Activated T-helper 17 cell treated with anti-CD3 and anti-CD28 coated beads, Interleukin-2, amount 50 U/mL, for 72 hours (primary cell): ENCODE data around the gene CELSR1. TPM values are rescaled to one million over a fixed set of nuclear protein-coding genes. Genes with fewer than 3 reads are reported as not detected.

Source experiments
- ATAC-seq: fragments of 150-1000 bp; cut with Tn5 transposase; replicated peaks from 2 replicates; pipeline ENCODE4 v1.10.0; 2021; ENCODE audit warnings: mild to moderate bottlenecking, moderate library complexity
- H3K27ac Mint-ChIP-seq: one replicate; pipeline ENCODE4 v1.8.0; 2022; ENCODE audit warnings: mixed read lengths
- H3K27me3 Mint-ChIP-seq: one replicate; pipeline ENCODE4 v1.8.0; 2022; ENCODE audit warnings: mixed read lengths
- H3K36me3 Mint-ChIP-seq: one replicate; pipeline ENCODE4 v1.8.0; 2022; ENCODE audit warnings: low read depth, mild to moderate bottlenecking, mixed read lengths
- H3K4me1 Mint-ChIP-seq: one replicate; pipeline ENCODE4 v1.8.0; 2022; ENCODE audit warnings: mixed read lengths
- H3K4me3 Mint-ChIP-seq: one replicate; pipeline ENCODE4 v1.8.0; 2022; ENCODE audit warnings: mild to moderate bottlenecking, mixed read lengths
- H3K9me3 Mint-ChIP-seq: one replicate; pipeline ENCODE4 v1.8.0; 2022; ENCODE audit warnings: mixed read lengths
- total RNA-seq, 2 donors: library from RNA; stranded (reverse); gene quantifications; one replicate each; pipeline ENCODE4 v1.2.3, GENCODE V29; 2022

Gene CELSR1
- total RNA-seq, 2 donors from 2014 or later, result 0.32 to 0.48 TPM

DNA sequence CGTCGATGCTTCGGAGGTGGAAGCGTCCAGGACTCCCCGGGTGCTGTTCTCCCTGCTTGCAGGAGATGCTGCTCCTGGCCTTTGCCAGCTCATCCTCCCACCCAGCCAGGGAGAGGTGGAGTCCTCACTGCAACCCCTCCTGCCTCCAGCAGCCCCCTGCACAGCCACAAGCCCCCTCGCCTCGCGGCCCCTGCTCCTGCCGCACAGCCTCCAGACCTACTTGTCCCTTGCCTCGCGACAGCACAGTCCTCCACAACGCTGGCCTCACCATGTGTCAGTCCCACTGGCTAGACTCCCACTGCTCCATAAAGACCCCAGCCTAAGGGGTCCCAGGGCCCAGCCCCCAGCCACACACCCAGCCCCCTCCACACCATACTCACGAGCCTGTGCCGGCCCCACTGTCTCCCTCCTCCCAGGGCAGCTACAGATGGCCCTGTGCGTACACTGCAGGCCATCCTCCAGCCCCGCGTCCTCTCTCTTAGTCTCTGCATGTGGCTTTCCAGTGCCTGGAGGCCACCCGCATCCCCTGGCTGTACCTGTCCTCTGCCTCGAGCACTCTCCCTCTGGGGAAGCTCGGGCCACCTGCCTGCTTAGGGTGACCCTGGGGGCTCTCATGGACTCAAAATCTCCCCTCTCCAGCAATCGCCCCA lies 91.5 kb downstream of the CELSR1 start:
- no peak for ATAC-seq
- Mint-ChIP-seq H3K36me3 (no peaks in the 10 kb centered on the region), H3K4me3 (no peak overlapping the region), H3K4me1 (peaks cover 5% of the 10 kb centered on the region), H3K27ac (no peak overlapping the region), H3K27me3 (peaks cover 6% of the 10 kb centered on the region), H3K9me3 (no peaks in the 10 kb centered on the region)

DNA sequence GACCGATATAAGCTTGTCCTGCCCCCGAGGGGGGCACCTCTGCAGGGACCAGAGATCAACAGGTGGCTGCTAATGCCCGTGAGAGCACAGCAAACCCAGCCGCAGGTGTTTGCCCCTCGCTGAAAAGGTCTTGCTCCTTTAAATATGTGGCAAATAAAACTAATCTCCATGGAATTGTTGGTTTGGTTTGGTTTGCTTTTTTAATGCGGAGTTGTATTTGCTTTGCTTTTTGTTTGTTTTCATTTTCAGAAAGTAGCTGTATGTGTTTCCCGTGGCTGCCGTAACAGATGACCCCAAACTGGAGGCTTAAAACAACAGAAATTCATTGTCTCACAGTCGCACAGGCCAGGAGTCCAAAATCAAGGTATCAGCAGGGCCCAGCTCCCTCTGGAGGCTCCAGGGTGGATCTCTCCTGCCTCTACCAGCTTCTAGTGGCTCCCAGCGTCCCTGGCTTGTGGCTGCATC lies 93.0 kb downstream of the CELSR1 start:
- H3K9me3 Mint-ChIP-seq, result no peaks in the 10 kb centered on the region
- H3K27ac Mint-ChIP-seq, result no peak overlapping the region
- no peak overlapping the region for H3K4me3 Mint-ChIP-seq
- no peaks in the 10 kb centered on the region for H3K36me3 Mint-ChIP-seq
- ATAC-seq, result no peak
- H3K4me1 Mint-ChIP-seq, result peaks cover 5% of the 10 kb centered on the region
- peaks cover 5% of the 10 kb centered on the region for H3K27me3 Mint-ChIP-seq

DNA sequence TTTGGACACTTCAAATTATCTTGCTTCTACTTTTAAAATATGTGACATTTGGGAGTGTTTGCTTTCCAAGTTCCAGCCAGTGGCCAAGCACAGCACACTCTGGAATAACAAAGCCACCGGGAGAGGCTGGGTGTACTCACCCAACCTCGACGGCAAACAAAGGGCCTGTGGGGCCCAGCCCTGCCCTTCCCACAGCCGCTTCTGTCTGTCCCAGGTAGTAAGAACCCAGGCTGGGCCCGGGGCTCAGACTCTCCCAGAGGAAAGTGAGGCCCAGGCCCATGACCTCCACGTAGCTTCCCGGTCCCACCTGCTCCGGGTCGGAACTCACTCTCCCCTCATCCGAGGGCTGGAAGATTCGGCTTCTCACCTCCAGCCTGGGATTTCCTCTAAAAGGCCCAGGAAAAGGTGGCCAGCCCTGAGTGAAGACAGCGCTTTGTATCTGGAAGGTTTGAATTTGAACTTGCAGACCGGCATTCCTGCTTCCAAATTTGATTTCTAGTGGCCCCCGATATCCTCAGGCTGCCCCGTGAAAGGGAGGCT lies 93.5 kb downstream of the CELSR1 start:
- no peaks in the 10 kb centered on the region for H3K9me3 Mint-ChIP-seq
- no peak overlapping the region for H3K27ac Mint-ChIP-seq
- H3K4me1 Mint-ChIP-seq, result peaks cover 5% of the 10 kb centered on the region
- no peaks in the 10 kb centered on the region for H3K36me3 Mint-ChIP-seq
- H3K4me3 Mint-ChIP-seq, result no peak overlapping the region
- ATAC-seq, result no peak
- H3K27me3 Mint-ChIP-seq, result no peaks in the 10 kb centered on the region

DNA sequence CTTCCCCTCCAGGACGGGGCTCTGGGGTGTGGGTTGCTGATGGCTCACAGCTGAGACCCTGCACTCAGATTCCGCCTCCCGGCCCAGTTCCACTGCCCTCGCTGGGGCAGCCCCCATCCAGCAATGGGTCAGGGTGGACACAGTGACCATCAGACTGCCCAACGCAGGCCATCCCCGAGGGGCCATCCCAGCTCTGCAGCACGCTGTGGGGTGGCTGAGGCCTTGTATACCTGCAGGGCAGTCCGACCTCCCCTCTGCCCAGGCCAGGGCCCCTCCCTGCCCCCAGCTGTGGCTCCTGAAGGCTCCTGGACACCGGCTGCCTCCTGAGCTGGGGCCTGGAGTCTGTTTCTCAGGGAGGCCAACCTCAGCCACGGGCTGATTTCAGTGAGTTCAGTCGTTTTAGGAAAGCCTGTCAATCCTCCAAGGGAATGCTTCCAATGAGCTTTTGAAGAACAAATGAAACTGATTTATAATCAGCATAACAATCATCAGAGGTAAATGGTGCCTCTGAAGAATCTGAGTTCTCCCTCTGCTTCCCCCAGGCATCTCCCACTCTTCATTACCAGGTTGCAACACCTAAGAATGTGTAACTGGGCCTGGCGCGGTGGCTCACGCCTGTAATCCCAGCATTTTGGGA lies 95.1 kb downstream of the CELSR1 start:
- Mint-ChIP-seq H3K4me1 (peaks cover 5% of the 10 kb centered on the region), H3K36me3 (no peaks in the 10 kb centered on the region), H3K27ac (no peak overlapping the region), H3K27me3 (no peaks in the 10 kb centered on the region), H3K9me3 (no peaks in the 10 kb centered on the region), H3K4me3 (no peak overlapping the region)
- no peak for ATAC-seq

DNA sequence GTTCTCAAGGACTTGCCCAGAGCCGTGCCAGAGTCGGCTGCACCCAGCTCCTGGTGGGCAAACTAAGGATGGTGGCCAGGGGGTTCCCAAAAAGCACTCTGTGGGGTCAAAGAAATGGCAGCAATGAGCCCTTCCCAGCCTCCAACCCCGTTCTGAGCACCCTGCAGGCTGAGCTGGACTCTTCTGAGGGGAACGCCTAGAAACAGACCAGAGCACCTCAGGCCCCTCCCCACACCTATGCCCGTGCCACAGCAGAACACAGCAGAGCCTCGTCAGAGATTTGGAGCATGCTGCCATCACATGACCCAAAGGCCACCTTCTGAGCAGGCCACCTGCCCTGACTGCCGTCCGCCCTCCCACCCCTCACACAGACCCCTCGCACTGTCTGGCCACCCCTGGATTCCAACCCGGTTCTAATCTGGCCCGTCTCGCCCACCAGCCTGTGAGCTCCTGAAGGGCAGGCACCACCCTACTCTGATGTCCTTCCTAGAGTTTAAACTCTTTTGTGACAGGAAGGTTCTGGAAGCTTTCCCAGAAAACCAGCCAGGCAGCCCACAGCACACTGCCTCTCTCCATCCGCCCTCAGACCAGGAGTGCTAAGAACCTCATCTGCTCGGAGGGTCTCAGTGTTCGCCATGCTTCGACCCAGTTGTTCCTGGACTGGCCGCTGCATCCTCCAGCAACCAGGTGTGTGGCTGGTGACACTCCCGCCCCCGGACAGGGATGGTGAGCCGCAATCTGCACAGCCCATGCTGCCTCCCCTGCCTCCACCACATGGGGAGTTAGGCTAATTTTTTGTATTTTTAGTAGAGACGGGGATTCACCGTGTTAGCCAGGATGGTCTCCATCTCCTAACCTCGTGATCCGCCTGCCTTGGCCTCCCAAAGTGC lies 97.6 kb downstream of the CELSR1 start:
- Mint-ChIP-seq H3K36me3 (no peaks in the 10 kb centered on the region), H3K9me3 (no peaks in the 10 kb centered on the region), H3K27ac (no peak overlapping the region), H3K4me1 (peaks cover 5% of the 10 kb centered on the region), H3K4me3 (no peak overlapping the region), H3K27me3 (no peaks in the 10 kb centered on the region)
- ATAC-seq, result no peak

DNA sequence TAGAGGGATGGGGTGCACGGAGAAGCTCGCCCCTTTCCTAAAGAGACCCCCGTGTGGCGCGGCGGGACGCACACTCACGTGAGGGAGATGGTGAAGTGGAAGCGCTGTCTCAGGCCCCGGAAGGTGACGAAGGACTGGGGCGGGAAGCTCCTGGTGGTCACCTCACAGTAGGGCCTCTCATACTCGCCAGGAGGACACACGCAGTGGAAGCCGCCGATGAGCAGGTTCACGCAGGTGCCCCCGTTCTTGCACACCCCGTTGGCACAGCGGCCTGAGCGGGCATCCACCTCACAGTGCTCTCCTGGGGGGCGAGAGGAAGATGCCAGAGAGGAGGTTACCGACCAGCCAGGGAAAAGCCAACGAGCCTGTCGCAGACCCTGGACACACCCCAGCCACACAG lies 98.3 kb downstream of the CELSR1 start:
- no peak overlapping the region for H3K4me3 Mint-ChIP-seq
- H3K27me3 Mint-ChIP-seq, result no peaks in the 10 kb centered on the region
- H3K9me3 Mint-ChIP-seq, result no peaks in the 10 kb centered on the region
- no peaks in the 10 kb centered on the region for H3K36me3 Mint-ChIP-seq
- no peak for ATAC-seq
- peaks cover 5% of the 10 kb centered on the region for H3K4me1 Mint-ChIP-seq
- H3K27ac Mint-ChIP-seq, result no peak overlapping the region

DNA sequence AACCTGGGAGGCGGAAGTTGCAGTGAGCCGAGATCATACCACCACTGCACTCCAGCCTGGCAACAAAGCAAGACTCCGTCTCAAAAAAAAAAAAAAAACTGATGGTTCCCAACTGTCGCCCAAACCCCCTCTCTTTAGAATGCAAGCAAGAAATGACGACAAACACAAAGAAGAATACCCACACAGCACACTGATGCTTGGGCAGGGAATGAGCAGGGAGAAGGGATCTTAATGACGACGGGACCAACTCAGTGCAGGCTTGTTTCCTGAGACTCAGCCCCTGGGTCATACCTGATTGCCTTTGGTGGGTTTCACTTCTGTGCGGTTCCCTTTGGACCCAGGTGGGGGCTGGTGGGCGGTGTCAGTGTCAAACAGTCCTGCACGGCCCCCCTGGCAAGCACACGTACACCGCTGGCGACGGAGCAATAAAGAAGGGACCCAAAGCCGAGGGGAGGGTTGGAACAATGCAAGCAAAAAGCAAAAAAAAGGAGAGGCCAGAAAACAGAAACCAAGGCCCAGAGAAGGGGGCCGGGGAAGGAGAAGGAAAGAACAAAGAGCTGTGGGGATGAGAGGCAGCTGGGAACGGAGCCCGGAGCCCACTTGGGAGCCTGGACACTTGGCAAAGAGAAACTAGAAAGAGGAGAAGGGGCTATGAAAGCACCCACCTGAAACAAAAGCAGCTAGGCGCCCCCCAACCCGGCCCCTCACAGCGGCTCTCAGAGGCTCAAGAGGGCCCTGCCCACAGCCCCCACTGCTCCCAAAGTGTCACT lies 99.6 kb downstream of the CELSR1 start:
- Mint-ChIP-seq H3K36me3 (no peaks in the 10 kb centered on the region), H3K27me3 (no peaks in the 10 kb centered on the region), H3K4me3 (no peak overlapping the region), H3K9me3 (no peaks in the 10 kb centered on the region), H3K27ac (no peak overlapping the region), H3K4me1 (no peaks in the 10 kb centered on the region)
- ATAC-seq, result no peak

DNA sequence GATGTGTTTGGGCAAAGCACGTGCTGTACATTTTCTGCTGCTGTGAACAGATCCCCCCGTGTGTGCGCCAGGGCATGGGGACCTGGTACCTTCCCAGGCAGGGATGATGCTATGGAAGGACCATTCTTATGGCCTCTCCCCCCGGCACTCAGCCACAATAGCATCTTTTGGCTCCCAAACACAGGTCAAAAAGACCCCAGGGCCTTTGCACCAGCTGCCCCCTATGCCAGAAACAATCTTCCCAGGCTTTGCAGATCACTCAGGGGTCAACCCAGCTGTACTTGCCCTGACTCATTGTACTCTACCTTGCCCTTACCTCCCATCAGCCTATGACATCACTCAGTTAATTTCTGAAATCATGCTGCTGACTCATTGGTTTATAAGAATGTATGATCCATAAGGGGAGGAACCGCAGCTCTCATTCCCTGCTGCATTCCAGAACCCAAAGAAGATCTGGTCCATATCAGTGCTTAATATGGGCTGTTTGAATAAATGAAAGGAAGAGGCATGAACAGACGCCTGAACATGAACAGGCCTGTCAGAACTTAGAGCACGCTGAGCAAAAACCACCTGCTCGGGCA lies 100.7 kb downstream of the CELSR1 start:
- no peaks in the 10 kb centered on the region for H3K36me3 Mint-ChIP-seq
- H3K9me3 Mint-ChIP-seq, result no peaks in the 10 kb centered on the region
- no peak overlapping the region for H3K4me3 Mint-ChIP-seq
- ATAC-seq, result no peak
- H3K27me3 Mint-ChIP-seq, result no peaks in the 10 kb centered on the region
- peaks cover 8% of the 10 kb centered on the region for H3K4me1 Mint-ChIP-seq
- H3K27ac Mint-ChIP-seq, result no peak overlapping the region

DNA sequence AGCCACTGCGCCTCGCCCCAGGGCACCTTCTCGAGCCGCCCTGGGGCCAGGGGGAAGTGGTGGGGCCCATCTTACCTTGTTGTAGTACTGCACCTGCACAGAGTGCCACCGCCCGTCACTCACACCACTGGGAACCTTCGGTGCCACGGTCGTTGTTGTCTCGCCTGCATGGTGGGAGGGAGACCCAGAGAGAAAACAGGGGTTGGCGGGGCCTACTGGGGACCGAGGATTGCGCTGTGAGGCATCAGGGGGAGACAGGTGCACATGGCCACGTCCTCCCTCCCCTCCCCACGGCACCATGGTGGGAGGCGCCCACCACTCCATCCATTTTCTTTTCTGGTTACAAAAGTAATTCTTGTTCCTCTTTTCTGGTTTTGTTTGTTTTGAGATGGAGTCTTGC lies 104.1 kb downstream of the CELSR1 start:
- peak overlapping the region; percentile 82 for H3K4me3 Mint-ChIP-seq
- H3K27ac Mint-ChIP-seq, result peak overlapping the region; percentile 77
- no peaks in the 10 kb centered on the region for H3K9me3 Mint-ChIP-seq
- no peak for ATAC-seq
- H3K4me1 Mint-ChIP-seq, result peaks cover 9% of the 10 kb centered on the region
- no peaks in the 10 kb centered on the region for H3K36me3 Mint-ChIP-seq
- H3K27me3 Mint-ChIP-seq, result no peaks in the 10 kb centered on the region

DNA sequence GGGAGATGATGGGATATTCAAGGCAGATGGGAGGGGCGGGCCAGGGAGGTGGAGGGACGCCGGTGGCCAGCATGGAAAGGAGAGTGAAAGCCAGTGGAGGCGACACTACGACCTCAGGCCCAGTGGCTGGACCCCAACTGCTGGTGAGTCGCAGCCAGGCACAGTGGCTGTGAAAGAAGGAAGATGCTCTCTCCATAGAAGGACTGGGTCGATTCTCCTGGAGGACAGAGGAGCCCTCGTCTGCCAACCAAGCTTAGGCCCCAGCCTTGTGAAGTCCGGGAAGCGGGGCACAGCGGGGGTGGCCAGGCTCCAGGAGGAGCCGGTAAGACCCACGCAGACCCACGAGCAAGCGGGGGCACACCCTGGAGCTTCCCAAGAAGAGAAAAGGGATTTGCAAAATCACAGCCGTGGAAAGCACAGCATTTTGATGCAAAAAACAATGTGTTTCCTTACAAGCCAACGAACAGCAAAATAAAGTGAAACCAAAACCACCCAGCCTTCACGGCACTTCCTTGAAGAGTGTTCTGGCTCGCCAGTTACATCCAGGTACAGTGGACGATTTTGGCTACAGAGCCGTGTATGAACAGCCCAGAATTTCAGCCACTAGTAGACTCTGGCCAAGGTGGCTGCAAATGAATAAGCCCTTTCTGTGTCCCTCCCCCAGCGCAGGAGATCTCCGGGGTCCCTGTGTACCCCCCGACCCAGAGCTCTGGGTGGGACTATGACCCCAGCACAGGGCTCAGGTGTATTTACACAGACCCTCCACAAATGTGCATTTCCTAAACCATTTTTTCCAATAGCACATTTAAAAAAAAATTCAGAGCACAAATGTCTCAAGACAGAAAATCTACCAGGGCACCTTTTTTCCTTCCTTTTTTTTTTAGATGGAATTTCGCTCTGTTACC lies 105.0 kb downstream of the CELSR1 start:
- no peaks in the 10 kb centered on the region for H3K36me3 Mint-ChIP-seq
- no peaks in the 10 kb centered on the region for H3K9me3 Mint-ChIP-seq
- peaks cover 9% of the 10 kb centered on the region for H3K4me1 Mint-ChIP-seq
- H3K4me3 Mint-ChIP-seq, result peak overlapping the region; percentile 82
- peak overlapping the region; percentile 93 for H3K27ac Mint-ChIP-seq
- no peaks in the 10 kb centered on the region for H3K27me3 Mint-ChIP-seq
- ATAC-seq, result peak; percentile 82

DNA sequence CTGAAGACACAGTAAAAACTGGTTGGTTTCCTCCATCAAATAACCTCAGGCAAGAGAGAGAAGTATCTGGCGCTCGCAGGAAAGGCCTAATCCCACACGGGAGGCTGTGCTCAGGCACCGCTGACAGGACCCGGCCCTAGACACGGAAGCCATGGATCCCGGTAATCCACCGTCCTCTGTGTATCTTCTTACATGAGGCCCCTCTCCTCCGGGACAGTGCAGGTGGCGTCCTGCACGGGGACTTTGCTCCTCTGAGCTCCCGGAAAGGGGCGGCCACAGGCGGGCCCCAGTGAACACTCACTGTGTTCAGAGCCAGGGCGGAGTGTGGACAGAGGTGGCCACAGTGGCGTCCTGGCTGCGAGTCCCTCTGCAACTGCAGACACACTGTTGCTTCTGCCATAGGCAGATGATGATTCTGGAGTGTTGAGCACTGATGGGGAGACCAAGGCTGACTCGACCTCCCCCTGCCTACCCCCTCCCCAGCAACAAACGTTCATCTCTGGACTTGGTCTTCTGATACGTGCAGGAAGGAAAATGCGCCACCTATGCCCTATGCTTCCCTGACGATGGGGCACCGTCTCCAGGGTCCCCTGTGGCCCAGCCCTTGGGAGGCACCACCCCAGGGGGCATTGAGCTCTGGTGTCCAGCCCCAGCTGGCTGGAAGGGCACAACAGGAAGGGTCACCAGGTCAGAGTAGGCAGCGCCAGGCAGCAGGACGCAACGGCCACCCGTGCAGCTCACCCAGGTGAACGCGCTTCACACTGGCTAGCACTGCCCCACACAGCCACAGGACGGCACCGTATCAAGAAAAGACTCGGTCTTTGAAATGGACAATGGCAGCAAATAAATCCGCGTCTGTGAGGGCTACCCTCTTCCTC lies 106.2 kb downstream of the CELSR1 start:
- Mint-ChIP-seq H3K36me3 (no peaks in the 10 kb centered on the region), H3K4me1 (peaks cover 9% of the 10 kb centered on the region), H3K27me3 (no peaks in the 10 kb centered on the region)

DNA sequence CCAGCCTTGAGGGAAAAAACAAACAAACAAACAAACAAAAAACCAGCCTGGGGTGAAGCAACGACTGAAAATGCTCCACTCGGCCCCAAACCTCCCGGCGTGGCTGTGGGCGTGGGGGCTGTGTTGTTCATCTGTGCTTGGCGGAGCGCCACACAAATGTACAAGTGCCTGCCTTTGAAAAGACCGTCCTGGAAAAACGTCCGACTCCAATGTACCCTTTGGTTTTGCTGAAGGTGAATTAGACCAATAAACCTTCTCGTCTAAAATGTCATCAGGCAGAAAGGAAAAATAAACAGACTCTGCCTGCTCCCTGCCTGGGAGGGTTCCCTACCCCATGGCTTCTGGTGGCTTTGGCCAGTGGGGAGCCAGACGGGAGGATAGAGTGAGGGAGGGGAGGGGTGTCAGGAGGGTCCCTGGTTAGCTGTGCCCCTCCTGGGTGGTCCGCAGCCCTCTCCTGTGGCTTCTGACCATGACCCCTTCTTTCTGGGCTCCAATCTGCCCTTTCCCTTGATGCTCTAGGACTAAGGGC lies 108.0 kb downstream of the CELSR1 start:
- Mint-ChIP-seq H3K36me3 (no peaks in the 10 kb centered on the region), H3K9me3 (no peaks in the 10 kb centered on the region), H3K4me3 (no peak overlapping the region), H3K27me3 (no peaks in the 10 kb centered on the region), H3K4me1 (peaks cover 9% of the 10 kb centered on the region), H3K27ac (no peak overlapping the region)
- no peak for ATAC-seq

More for the DNA sequence above, 106.2 kb downstream of the CELSR1 start:
- Mint-ChIP-seq H3K9me3 (no peaks in the 10 kb centered on the region), H3K27ac (peak overlapping the region; percentile 93), H3K4me3 (peak overlapping the region; percentile 82)
- no peak for ATAC-seq
